Neutrophil (primary cell): ENCODE data around the gene RALBP1.

ENCODE experiments used
- H3K27ac ChIP-seq: fragments of 200-600 bp; sonication (generic); 2 replicates; pipeline ENCODE4 v1.5.1; 2016; ENCODE audit warnings: mild to moderate bottlenecking, moderate library complexity
- H3K27me3 ChIP-seq: fragments of 200-600 bp; sonication (generic); 2 replicates; pipeline ENCODE4 v1.6.0; 2016; ENCODE audit warnings: mild to moderate bottlenecking
- H3K36me3 ChIP-seq: fragments of 200-600 bp; sonication (generic); 2 replicates; pipeline ENCODE4 v1.5.1; 2017
- H3K4me1 ChIP-seq, 2 experiments: fragments of 200-600 bp in 1 of 2; sonication (generic) in 1 of 2; 1 replicate in 1 of 2; 2 replicates in 1 of 2; pipeline versions ENCODE4 v1.5.1 to v1.6.1; 2013 to 2016; ENCODE audit warnings: low read depth in 1 of 2, low read length in 1 of 2, mild to moderate bottlenecking in 1 of 2, moderate library complexity in 1 of 2; ENCODE audit not compliant: control insufficient read depth in 1 of 2, insufficient read depth in 1 of 2
- H3K4me3 ChIP-seq, 2 experiments: fragments of 200-600 bp in 1 of 2; sonication (generic) in 1 of 2; 1 replicate in 1 of 2; 2 replicates in 1 of 2; pipeline ENCODE4 v1.5.1; 2013 to 2016; ENCODE audit warnings: low read depth in 1 of 2, low read length in 1 of 2, mild to moderate bottlenecking in 1 of 2, moderate library complexity in 1 of 2
- H3K9me3 ChIP-seq: fragments of 200-600 bp; sonication (generic); 2 replicates; pipeline ENCODE4 v1.5.1; 2016
- TF ChIP-seq, protein P1 (sequence below): fragments of 200-600 bp; sonication (generic); IDR thresholded peaks from 2 replicates; pipeline ENCODE4 v1.5.1; 2016; ENCODE audit warnings: antibody characterized with exemption

Gene RALBP1

DNA sequence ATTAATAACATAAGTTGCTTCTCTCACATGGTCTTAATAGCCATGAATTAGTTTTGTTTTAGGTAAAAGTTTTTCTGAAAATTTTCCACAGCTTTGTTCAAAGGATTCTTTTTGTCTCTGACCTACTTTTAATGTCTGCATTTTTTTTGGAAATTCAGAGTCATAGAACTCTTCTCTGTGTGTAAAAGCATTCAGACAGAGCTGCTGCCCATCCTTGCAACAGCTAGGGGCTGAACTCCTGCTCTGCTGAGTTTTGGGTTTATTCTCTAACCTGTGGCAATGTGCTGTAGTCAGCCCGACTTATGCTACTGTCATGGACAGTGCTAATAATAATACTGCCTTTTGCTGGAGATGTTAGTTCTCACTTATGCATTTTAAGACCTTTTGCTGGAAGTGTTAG lies 44.1 kb downstream of the RALBP1 start:
- TF ChIP-seq, protein P1, sequence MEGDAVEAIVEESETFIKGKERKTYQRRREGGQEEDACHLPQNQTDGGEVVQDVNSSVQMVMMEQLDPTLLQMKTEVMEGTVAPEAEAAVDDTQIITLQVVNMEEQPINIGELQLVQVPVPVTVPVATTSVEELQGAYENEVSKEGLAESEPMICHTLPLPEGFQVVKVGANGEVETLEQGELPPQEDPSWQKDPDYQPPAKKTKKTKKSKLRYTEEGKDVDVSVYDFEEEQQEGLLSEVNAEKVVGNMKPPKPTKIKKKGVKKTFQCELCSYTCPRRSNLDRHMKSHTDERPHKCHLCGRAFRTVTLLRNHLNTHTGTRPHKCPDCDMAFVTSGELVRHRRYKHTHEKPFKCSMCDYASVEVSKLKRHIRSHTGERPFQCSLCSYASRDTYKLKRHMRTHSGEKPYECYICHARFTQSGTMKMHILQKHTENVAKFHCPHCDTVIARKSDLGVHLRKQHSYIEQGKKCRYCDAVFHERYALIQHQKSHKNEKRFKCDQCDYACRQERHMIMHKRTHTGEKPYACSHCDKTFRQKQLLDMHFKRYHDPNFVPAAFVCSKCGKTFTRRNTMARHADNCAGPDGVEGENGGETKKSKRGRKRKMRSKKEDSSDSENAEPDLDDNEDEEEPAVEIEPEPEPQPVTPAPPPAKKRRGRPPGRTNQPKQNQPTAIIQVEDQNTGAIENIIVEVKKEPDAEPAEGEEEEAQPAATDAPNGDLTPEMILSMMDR = no peak
- H3K4me3 ChIP-seq = no peak overlapping the region
- peak overlapping the region; percentile 28 for H3K27ac ChIP-seq
- peaks cover 0 to 8% of the 10 kb centered on the region in 2 experiments for H3K4me1 ChIP-seq
- H3K36me3 ChIP-seq = peaks cover 45% of the 10 kb centered on the region
- H3K27me3 ChIP-seq = no peaks in the 10 kb centered on the region
- H3K9me3 ChIP-seq = no peaks in the 10 kb centered on the region

DNA sequence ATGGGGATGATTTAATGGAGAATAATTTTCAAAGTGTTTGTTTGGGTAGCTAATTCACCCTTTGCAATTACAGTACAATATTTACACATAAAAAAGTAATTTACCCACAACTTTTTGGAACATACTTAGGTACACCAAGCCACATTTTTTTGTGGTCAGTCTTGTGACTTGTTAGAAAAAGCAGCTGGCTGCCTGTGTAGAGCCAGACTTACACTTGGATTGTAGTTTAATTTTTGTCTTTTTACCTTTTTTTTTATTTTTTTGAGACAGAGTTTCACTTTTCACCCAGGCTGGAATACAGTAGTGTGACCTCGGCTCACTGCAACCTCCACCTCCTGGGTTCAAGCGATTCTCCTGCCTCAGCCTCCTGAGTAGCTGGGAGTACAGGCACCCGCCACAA lies 45.4 kb downstream of the RALBP1 start:
- H3K27ac ChIP-seq = no peak overlapping the region
- peaks cover 0 to 8% of the 10 kb centered on the region in 2 experiments for H3K4me1 ChIP-seq
- H3K27me3 ChIP-seq = no peaks in the 10 kb centered on the region
- TF ChIP-seq, protein P1 = no peak
- no peak overlapping the region for H3K4me3 ChIP-seq
- H3K36me3 ChIP-seq = peaks cover 47% of the 10 kb centered on the region
- no peaks in the 10 kb centered on the region for H3K9me3 ChIP-seq

DNA sequence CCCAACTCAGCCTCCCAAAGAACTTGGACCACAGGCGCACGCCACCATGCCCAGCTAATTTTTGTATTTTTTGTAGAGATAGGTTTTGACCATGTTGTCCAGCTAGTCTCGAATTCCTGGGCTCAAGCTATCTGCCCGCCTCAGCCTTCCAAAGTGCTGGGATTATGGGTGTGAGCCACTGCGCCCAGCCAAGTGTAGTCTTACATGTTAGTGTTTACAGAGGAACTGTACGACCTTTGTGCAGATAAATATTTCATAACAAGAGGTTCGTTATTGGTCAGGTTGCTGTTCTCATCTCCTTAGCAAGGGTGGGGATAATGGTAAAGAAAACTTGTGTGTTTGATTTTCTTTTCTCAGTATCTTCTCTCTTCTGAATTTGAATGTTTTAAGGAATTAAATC lies 46.5 kb downstream of the RALBP1 start:
- H3K4me3 ChIP-seq = no peak overlapping the region
- no peaks in the 10 kb centered on the region for H3K27me3 ChIP-seq
- H3K36me3 ChIP-seq = peaks cover 55% of the 10 kb centered on the region
- no peaks in the 10 kb centered on the region for H3K9me3 ChIP-seq
- TF ChIP-seq, protein P1 = no peak
- no peak overlapping the region for H3K27ac ChIP-seq
- H3K4me1 ChIP-seq = no peaks in the 10 kb centered on the region

DNA sequence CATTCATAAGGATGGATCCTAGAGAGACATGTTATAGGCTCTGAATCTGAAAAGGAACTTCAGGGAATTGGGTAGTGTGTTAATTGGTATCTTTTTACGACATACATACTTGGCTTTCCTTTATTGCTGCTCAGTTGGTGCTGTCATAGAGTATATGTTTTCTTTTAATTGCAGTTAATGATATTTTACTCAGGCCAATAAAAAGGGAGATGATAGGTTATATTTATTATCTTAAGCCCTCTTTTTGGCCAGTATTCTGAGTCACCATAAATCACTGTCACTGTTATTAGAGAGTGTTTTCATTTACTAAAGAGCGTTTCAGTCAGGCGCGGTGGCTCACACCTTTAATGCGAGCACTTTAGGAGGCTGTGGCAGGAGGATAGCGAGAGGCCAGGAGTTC lies 47.6 kb downstream of the RALBP1 start:
- Histone ChIP-seq H3K4me3 (no peak overlapping the region), H3K4me1 (no peaks in the 10 kb centered on the region), H3K36me3 (peaks cover 46% of the 10 kb centered on the region), H3K27ac (no peak overlapping the region), H3K27me3 (no peaks in the 10 kb centered on the region), H3K9me3 (no peaks in the 10 kb centered on the region)
- TF ChIP-seq, protein P1 = no peak

DNA sequence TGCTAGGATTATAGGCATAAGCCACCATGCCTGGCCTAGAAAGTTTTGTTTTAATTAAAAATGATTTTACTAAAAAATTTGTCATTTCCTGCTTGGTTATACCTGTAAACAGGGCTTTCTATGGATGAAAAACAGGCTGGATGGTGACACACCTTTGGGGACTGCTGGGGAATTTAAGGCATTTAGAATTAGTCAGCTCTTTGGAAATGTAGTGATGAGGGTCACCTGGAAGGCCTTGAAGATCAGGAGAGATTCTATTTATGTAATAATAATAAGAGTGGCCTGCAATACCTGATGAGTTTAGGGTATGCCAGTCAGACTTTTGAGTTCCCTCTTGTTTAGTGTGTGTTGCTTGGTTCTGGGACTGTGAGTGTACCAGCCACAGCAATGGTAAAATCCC lies 51.1 kb downstream of the RALBP1 start:
- TF ChIP-seq, protein P1 = no peak

More for the DNA sequence above, 51.1 kb downstream of the RALBP1 start:
- H3K27me3 ChIP-seq = no peaks in the 10 kb centered on the region
- peaks cover 20 to 21% of the 10 kb centered on the region in 2 experiments for H3K4me1 ChIP-seq
- no peak overlapping the region for H3K27ac ChIP-seq
- peaks cover 41% of the 10 kb centered on the region for H3K36me3 ChIP-seq
- H3K4me3 ChIP-seq = no peak overlapping the region
- no peaks in the 10 kb centered on the region for H3K9me3 ChIP-seq
